Panc1 (cell line): ENCODE measurements around the gene ARPC5L. TPM values are rescaled to one million over a fixed set of nuclear protein-coding genes. Genes with fewer than 3 reads are reported as not detected.
A peak's percentile ranks its signal among the peaks of the same experiment; 100 is the strongest.

ENCODE experiments used
- ATAC-seq: fragments of 200-7000 bp; cut with Tn5 transposase; 2 replicates; pipeline ENCODE4 v1.9.1; 2020; ENCODE audit warnings: mild to moderate bottlenecking, moderate library complexity
- BruUV-seq: library from RNA; stranded (reverse); fragments of 400-500 nt; replicated peaks from 2 replicates; lab custom pipeline; 2021; lab: Mats Ljungman, UMichigan
- CTCF ChIA-PET: fragments of 300-600 bp; sonication (Branson Sonifier 250); formaldehyde crosslinking; loops from one replicate; lab custom pipeline; 2022; ENCODE audit warnings: antibody characterized with exemption; lab: Charles Lee
- POLR2A ChIA-PET: fragments of 300-600 bp; sonication (Branson Sonifier 250); formaldehyde crosslinking; loops from one replicate; lab custom pipeline; 2022; ENCODE audit warnings: antibody characterized with exemption; lab: Charles Lee
- DNase-seq: peaks from one replicate; pipeline ENCODE4 v3.0.0-alpha.2; 2010; ENCODE audit warnings: low read depth, low spot score
- H3K27ac ChIP-seq: 2 replicates; pipeline ENCODE4 v1.5.1; 2011; ENCODE audit warnings: mild to moderate bottlenecking, low read length, inconsistent platforms
- H3K27me3 ChIP-seq: fragments of 200-500 bp; sonication (Bioruptor generic); 2 replicates; pipeline ENCODE4 v1.6.0; 2014; ENCODE audit warnings: low read length, inconsistent platforms; ENCODE audit not compliant: control insufficient read depth, insufficient read depth
- H3K36me3 ChIP-seq: fragments of 200-500 bp; sonication (Bioruptor generic); 2 replicates; pipeline ENCODE4 v1.5.1; 2014; ENCODE audit warnings: inconsistent platforms, mild to moderate bottlenecking, low read length, moderate library complexity; ENCODE audit not compliant: control insufficient read depth, insufficient read depth
- H3K4me1 ChIP-seq: 2 replicates; pipeline ENCODE4 v1.5.1; 2011; ENCODE audit warnings: inconsistent platforms, mild to moderate bottlenecking, low read length, moderate library complexity; ENCODE audit not compliant: control insufficient read depth, insufficient read depth
- H3K4me3 ChIP-seq, 2 experiments: 2 replicates each; pipeline ENCODE4 v1.5.1; 2011 to 2012; ENCODE audit warnings: low read depth in 2 of 2, low read length in 2 of 2, mild to moderate bottlenecking in 2 of 2, inconsistent platforms in 1 of 2, moderate library complexity in 1 of 2
- H3K9me3 ChIP-seq: fragments of 200-500 bp; sonication (Bioruptor generic); 2 replicates; pipeline ENCODE4 v1.5.1; 2014; ENCODE audit warnings: low read depth, mild to moderate bottlenecking, inconsistent platforms, low read length, moderate library complexity; ENCODE audit not compliant: control insufficient read depth, insufficient read depth
- CTCF ChIP-seq: fragments of 450-650 bp; IDR thresholded peaks from 2 replicates; pipeline ENCODE4 v1.5.1; 2017; ENCODE audit warnings: mild to moderate bottlenecking
- POLR2AphosphoS5 ChIP-seq: IDR thresholded peaks from 2 replicates; pipeline ENCODE4 v1.6.1; 2012; ENCODE audit warnings: mild to moderate bottlenecking, low read depth, low read length, moderate library complexity
- REST ChIP-seq, 2 experiments: IDR thresholded peaks; 2 replicates each; pipeline ENCODE4 v1.6.1; 2011 to 2012; ENCODE audit warnings: low read depth in 2 of 2, control low read depth in 1 of 2, low read length in 1 of 2, mild to moderate bottlenecking in 1 of 2, moderate library complexity in 1 of 2; ENCODE audit not compliant: insufficient read depth in 1 of 2
- SIN3A ChIP-seq: IDR thresholded peaks from 2 replicates; pipeline ENCODE4 v1.6.1; 2012; ENCODE audit warnings: low read depth, mild to moderate bottlenecking, low read length, moderate library complexity, borderline replicate concordance; ENCODE audit not compliant: insufficient read depth
- TCF7L2 ChIP-seq: IDR thresholded peaks from 2 replicates; pipeline ENCODE4 v1.6.1; 2011; ENCODE audit warnings: mild to moderate bottlenecking, low read depth, low read length, inconsistent platforms
- in situ Hi-C: cut with HindIII; loops from 2 replicates; pipeline ENCODE4 v1.10.0; 2016; ENCODE audit warnings: low sequenced_read_pairs, low pct_unique_long_range_greater_than_20kb
- intact Hi-C: fragments of 100-400 bp; cut with micrococcal nuclease; formaldehyde crosslinking; loops from one replicate; pipeline ENCODE4 v1.10.0; 2022; ENCODE audit not compliant: unreplicated experiment
- total RNA-seq: library from RNA; stranded (reverse); gene quantifications from one replicate; pipeline ENCODE4 v1.2.1, GENCODE V29; 2021; ENCODE audit not compliant: unreplicated experiment

The ARPC5L gene
- total RNA-seq, 1 experiment from 2014 or later: 39.6 TPM

- no peaks in the 10 kb centered on the region for H3K27me3 ChIP-seq
- intact Hi-C loops (loop anchor here (1.0 kb wide), 1 partner anchor 82 kb away; the partner anchor contains the start of gene NR6A1), in situ Hi-C loops (no loop called here)
- TF ChIP-seq TCF7L2 (no peak), CTCF (peak; percentile 98), REST (IDR thresholded peaks at IDR 0.05; ENCODE audit: insufficient read depth in 1 of 2, low read depth in 2 of 2, low read length in 1 of 2) (peak in 1 of 2 experiments; percentile 43; a peak in 1 of 4 replicates)
- peak within 1 kb of the TSS; percentile 29; the same call in 1 of the 2 replicates for H3K27ac ChIP-seq
- ChIA-PET POLR2A (interaction anchor here (0.6 to 1.0 kb wide), 3 partner anchors 14 to 84 kb away, joined by 3 read pairs; partner anchors contain the start of gene NR6A1), CTCF (interaction anchor here (0.5 to 7.5 kb wide), 14 partner anchors 10 to 392 kb away, joined by 3 to 134 read pairs (median 7); partner anchors contain the start of genes NR6A1 and OLFML2A)
- BruUV-seq: no TSS peak
- H3K36me3 ChIP-seq: no peaks in the 10 kb centered on the region
- H3K4me3 ChIP-seq: peak within 1 kb of the TSS; percentile 48 to 56
- H3K4me1 ChIP-seq: peaks cover 3% of the 10 kb centered on the region; the same call in 1 of the 2 replicates
- ATAC-seq: peak; percentile 90
- no peaks in the 10 kb centered on the region for H3K9me3 ChIP-seq
- DNase-seq: no peak
These were observed 8.9 kb upstream of the ARPC5L start, which contains the start of gene WDR38 for GRCh38 chr9:124852829-124853531. Gene WDR38, plus strand, starts transcription at chr9:124853460. Its CDS starts 72 bp downstream, at chr9:124853532.

- H3K4me3 ChIP-seq: peak overlapping the region; percentile 48 to 56
- TF ChIP-seq SIN3A (no peak), TCF7L2 (no peak), REST (IDR thresholded peaks at IDR 0.05; ENCODE audit: insufficient read depth in 1 of 2, low read depth in 2 of 2, low read length in 1 of 2) (no peak), CTCF (no peak), POLR2AphosphoS5 (no peak)
- H3K4me1 ChIP-seq: peaks cover 7% of the 10 kb centered on the region; the same call in 1 of the 2 replicates
- no peaks in the 10 kb centered on the region for H3K36me3 ChIP-seq
- ChIA-PET CTCF (interaction anchor here (0.8 to 7.5 kb wide), 6 partner anchors 9 to 85 kb away, joined by 6 to 134 read pairs (median 8); partner anchors contain the start of genes NR6A1 and OLFML2A), POLR2A (interaction anchor here (0.6 to 1.0 kb wide), 3 partner anchors 13 to 85 kb away, joined by 3 read pairs; partner anchors contain the start of gene NR6A1)
- in situ Hi-C loops: no loop called here
- no peaks in the 10 kb centered on the region for H3K27me3 ChIP-seq
- H3K9me3 ChIP-seq: no peaks in the 10 kb centered on the region
- BruUV-seq: no TSS peak
- ATAC-seq (no peak; the same call in 1 of the 2 replicates), DNase-seq (no peak)
- H3K27ac ChIP-seq: peak overlapping the region; percentile 29; the same call in 1 of the 2 replicates
- intact Hi-C loops: loop anchor here (1.0 kb wide), 1 partner anchor 82 kb away; the partner anchor contains the start of gene NR6A1
These were observed 8.3 kb upstream of the ARPC5L start for GRCh38 chr9:124853605-124854143.
